Fibroblast of villous mesenchyme (primary cell): ENCODE results near the gene TIPARP. TPM values are rescaled to one million over a fixed set of nuclear protein-coding genes. Genes with fewer than 3 reads are reported as not detected.

Experiments used
- DNase-seq: peaks from one replicate; pipeline ENCODE4 v3.0.0-alpha.2; 2010; ENCODE audit warnings: low read depth
- H3K4me3 ChIP-seq: 2 replicates; pipeline ENCODE4 v1.5.1; 2011; ENCODE audit warnings: low read depth, mild to moderate bottlenecking, low read length
- total RNA-seq: library from RNA; depleted of rRNA; stranded (reverse); fragments of >200 nt; gene quantifications from 2 replicates; pipeline ENCODE4 v1.2.3, GENCODE V29; 2012
- TF ChIP-seq, protein P1 (sequence below): IDR thresholded peaks from 2 replicates; pipeline ENCODE4 v1.5.1; 2012; ENCODE audit warnings: low read depth, mild to moderate bottlenecking, low read length; ENCODE audit not compliant: insufficient read depth

TIPARP gene
- total RNA-seq, 1 donor: 91.1 TPM

DNA sequence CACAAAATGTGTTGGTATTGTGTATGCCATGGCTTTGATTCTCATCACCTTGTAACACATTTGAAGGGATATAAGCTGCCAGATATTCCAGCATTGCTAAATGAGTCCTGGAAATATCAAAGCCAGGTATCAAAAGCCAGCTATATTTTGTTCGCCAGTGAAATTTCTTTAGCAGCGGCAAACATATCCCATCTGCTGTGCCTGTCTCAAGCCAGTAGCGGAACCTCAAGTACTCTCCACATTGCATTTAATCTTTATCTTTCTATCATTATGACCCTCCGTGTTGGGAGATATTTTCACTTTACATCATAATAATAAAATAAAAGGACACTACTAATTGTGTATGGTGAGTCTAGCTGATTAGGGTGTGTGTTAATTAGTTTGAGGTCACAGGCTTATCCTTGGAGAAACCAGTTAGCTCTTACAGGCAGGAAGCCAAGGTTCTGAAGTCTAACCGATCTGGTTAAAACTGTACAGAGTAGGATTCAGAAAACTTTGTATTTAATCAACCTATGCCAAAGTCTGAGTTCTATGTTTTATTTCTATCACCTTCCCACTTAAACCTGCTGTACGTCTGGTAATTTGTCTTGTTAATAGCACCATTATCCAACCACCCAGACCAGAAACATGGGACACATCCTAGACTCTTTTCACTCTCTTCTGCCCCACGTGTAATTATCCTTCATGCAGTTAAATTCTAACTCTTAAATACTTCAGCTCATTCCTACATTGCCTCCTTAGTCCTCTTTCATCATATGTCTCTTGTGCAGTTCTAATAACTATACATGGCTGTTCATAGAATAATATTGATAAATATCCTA is 14.5 kb downstream of the TIPARP start:
- DNase-seq: no peak
- no peak overlapping the region for H3K4me3 ChIP-seq
- TF ChIP-seq, protein P1, sequence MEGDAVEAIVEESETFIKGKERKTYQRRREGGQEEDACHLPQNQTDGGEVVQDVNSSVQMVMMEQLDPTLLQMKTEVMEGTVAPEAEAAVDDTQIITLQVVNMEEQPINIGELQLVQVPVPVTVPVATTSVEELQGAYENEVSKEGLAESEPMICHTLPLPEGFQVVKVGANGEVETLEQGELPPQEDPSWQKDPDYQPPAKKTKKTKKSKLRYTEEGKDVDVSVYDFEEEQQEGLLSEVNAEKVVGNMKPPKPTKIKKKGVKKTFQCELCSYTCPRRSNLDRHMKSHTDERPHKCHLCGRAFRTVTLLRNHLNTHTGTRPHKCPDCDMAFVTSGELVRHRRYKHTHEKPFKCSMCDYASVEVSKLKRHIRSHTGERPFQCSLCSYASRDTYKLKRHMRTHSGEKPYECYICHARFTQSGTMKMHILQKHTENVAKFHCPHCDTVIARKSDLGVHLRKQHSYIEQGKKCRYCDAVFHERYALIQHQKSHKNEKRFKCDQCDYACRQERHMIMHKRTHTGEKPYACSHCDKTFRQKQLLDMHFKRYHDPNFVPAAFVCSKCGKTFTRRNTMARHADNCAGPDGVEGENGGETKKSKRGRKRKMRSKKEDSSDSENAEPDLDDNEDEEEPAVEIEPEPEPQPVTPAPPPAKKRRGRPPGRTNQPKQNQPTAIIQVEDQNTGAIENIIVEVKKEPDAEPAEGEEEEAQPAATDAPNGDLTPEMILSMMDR: no peak

DNA sequence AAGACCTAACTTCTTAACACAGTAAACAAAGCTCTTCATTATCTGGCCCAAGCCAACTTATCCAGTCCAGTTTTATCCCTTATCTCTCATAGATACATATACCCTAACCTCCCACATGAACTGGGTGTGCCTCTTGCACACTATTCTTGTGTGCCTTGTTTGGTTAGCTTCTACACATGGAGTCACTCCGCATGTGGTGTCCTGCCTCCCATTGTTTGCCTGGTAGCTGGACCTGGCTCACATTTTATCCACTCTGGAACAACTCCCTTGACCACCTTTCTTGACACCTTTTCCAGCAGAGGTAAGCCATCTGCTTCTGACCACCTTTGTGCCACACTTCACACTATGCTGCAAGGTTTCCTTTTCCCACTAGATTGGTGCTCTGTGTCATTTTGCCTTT is 15.2 kb downstream of the TIPARP start:
- DNase-seq: no peak
- H3K4me3 ChIP-seq: no peak overlapping the region
- TF ChIP-seq, protein P1: no peak

DNA sequence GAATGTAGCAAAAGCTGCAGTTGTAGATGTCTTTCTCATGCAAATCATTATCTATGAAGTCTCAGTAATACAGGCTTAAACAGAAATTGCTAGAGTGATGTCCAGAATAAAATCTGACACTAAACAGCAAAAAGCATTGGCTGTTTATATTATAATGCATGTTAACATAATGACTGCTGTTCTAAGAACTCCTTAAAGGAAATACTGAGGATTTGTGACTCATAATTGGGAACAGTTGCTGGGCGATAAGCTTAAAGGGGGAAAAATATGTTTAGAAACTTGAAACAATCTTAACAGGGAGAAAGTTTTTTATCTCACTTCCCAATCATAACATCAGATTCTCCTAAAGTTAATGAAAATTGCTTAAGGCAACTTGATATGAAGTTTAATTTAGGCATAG is 17.5 kb downstream of the TIPARP start:
- H3K4me3 ChIP-seq: peak overlapping the region; percentile 17

DNA sequence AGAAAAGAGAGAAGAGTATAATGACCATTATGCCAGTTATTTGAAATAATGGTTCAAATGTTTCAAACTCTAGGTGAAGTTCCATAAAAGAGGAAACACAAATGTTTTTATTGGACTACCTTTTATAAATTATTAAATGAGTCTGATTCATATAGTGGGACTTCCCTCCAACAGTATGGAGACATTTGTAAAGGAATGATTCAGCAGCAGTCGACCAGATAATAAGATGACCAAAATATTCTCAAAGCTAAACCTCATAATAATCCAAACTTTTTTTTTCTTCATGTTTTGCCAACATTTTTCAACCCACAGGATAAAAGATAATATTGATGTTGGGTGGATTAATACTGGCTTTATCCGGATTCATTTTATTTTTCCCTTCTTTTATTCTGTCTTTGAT is 18.8 kb downstream of the TIPARP start:
- TF ChIP-seq, protein P1: no peak
- H3K4me3 ChIP-seq: no peak overlapping the region
- no peak for DNase-seq

More for the DNA sequence above, 17.5 kb downstream of the TIPARP start:
- peak; percentile 88 for DNase-seq
- TF ChIP-seq, protein P1: no peak

DNA sequence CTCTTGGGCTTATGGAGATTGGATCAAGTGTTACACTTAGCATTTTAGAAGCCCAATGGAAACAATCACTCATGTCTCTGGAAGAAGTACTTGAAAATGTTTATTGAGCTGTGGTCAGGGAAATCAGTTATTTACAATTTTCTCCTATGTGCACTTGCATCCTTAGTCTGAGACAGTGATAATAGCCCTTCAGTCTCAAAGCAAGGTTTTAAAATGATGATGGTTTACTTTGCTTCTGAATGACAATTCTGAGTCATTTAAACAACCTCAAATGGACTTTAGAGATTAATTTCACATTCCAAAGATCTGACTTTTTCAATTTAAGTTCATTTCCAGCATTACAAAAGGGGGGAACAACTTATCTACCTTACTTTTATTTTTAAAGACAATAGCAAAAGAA is 20.1 kb downstream of the TIPARP start:
- no peak overlapping the region for H3K4me3 ChIP-seq
- DNase-seq: peak; percentile 78
- TF ChIP-seq, protein P1: no peak

DNA sequence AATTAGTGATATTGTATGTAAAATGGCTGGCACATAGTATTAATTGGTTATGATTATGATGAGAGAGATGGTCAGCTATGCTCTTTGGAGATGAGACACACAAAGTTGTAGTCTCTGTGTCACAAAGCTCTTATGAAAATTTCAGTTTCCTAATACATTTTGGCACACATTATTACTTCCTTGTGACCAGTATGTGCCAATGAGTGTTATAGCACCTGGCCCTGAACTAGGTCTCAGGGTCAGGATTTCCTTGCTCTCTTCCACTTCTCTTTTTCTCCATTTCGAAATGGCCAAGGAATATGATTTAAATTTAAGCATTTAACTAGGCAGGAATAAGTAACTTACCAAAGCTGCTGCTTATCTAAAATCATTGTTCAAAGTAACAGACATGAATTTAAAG is 28.0 kb downstream of the TIPARP start:
- no peak overlapping the region for H3K4me3 ChIP-seq
- TF ChIP-seq, protein P1: no peak
- no peak for DNase-seq

DNA sequence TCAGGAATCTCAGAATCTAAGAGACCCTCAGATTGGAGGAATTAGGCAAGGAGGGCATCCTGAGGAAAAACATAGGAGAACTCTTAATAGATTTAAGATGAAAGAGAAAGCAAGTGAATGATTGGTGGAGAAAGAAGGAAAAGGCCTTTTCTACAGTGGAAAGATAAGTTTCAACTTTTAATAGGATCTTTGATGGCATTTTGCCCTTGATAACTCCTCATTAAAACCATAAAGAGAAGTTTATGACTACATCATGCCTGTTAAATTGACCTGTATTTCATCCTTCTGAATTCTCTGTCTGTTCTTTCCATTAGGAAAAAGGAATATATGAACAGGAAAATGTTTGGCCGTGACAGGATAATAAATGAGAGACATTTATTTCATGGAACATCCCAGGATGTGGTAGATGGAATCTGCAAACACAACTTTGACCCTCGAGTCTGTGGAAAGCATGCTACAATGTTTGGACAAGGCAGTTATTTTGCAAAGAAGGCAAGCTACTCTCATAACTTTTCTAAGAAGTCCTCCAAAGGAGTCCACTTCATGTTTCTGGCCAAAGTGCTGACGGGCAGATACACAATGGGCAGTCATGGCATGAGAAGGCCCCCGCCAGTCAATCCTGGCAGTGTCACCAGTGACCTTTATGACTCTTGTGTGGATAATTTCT is 30.1 kb downstream of the TIPARP start:
- TF ChIP-seq, protein P1: no peak
- H3K4me3 ChIP-seq: no peak overlapping the region
- DNase-seq: no peak
